OCI-LY3 (cell line): ENCODE measurements around the gene CCM2L.

Experiments used
- H2AFZ ChIP-seq: fragments of 200-600, 300-600 bp; shearing (Covaris generic); 2 replicates; pipeline ENCODE4 v1.6.0; 2014; ENCODE audit warnings: antibody characterized with exemption, low read depth, low read length
- H3K27ac ChIP-seq: fragments of 200-600, 300-600 bp; sonication (generic); 2 replicates; pipeline ENCODE4 v1.5.1; 2014; ENCODE audit warnings: mild to moderate bottlenecking, low read length, moderate library complexity, mixed read lengths
- H3K27me3 ChIP-seq: fragments of 200-600, 300-600 bp; sonication (generic); 2 replicates; pipeline ENCODE4 v1.6.1; 2014; ENCODE audit warnings: low read depth, low read length, mixed read lengths
- H3K36me3 ChIP-seq: fragments of 200-600, 300-600 bp; sonication (generic); replicated peaks from 2 replicates; pipeline ENCODE3; 2014; ENCODE audit warnings: low read depth, low read length, mixed read lengths
- H3K4me1 ChIP-seq: fragments of 300-600, 200-600 bp; sonication (generic); 2 replicates; pipeline ENCODE4 v1.6.1; 2014; ENCODE audit warnings: low read length, mixed read lengths
- H3K4me2 ChIP-seq: fragments of 200-600, 300-600 bp; sonication (generic); 2 replicates; pipeline ENCODE4 v1.6.1; 2014; ENCODE audit warnings: low read length, mixed read lengths
- H3K4me3 ChIP-seq: fragments of 300-600, 200-600 bp; sonication (generic); 2 replicates; pipeline ENCODE4 v1.5.1; 2014; ENCODE audit warnings: antibody characterized with exemption, mild to moderate bottlenecking, low read length, moderate library complexity
- H3K79me2 ChIP-seq: fragments of 300-600, 200-600 bp; shearing (Covaris generic); 2 replicates; pipeline ENCODE4 v1.6.1; 2014; ENCODE audit warnings: mild to moderate bottlenecking, low read length, mixed read lengths
- H3K9ac ChIP-seq: fragments of 300-600, 200-600 bp; shearing (Covaris generic); 2 replicates; pipeline ENCODE4 v1.6.0; 2014; ENCODE audit warnings: mild to moderate bottlenecking, low read length, moderate library complexity
- H3K9me3 ChIP-seq: fragments of 200-600, 300-600 bp; shearing (Covaris generic); 2 replicates; pipeline ENCODE4 v1.6.1; 2014; ENCODE audit warnings: low read length, mixed read lengths; ENCODE audit not compliant: insufficient read depth
- H4K20me1 ChIP-seq: fragments of 200-600, 300-600 bp; sonication (generic); 2 replicates; pipeline ENCODE4 v1.6.1; 2016; ENCODE audit warnings: low read length, mixed read lengths; ENCODE audit not compliant: insufficient read depth
- CTCF ChIP-seq: fragments of 200-600, 300-600 bp; sonication (generic); IDR thresholded peaks from 2 replicates; pipeline ENCODE4 v1.5.1; 2014; ENCODE audit warnings: antibody characterized with exemption, low read length, low read depth
- EZH2phosphoT487 ChIP-seq: fragments of 200-600 bp; shearing (Covaris generic); IDR thresholded peaks from 2 replicates; pipeline ENCODE4 v1.6.1; 2018; ENCODE audit warnings: antibody characterized with exemption, mixed run types, low read depth

Gene CCM2L

GRCh38 chr20:32036716-32037485, 26.7 kb downstream of the CCM2L start:
- no peak for TF ChIP-seq EZH2phosphoT487
- TF ChIP-seq CTCF, result no peak
- Histone ChIP-seq H3K79me2 (peaks cover 13% of the 10 kb centered on the region), H3K4me1 (peaks cover 98% of the 10 kb centered on the region), H2AFZ (no peak overlapping the region), H3K9ac (peak overlapping the region; percentile 86), H3K27me3 (no peaks in the 10 kb centered on the region), H4K20me1 (no peaks in the 10 kb centered on the region), H3K27ac (peak overlapping the region; percentile 94), H3K36me3 (peaks cover 16% of the 10 kb centered on the region), H3K4me2 (peak overlapping the region; percentile 84), H3K9me3 (peaks cover 16% of the 10 kb centered on the region; the same call in 1 of the 2 replicates), H3K4me3 (peak overlapping the region; percentile 34; the same call in 1 of the 2 replicates)

- Histone ChIP-seq H3K4me3 (no peak overlapping the region), H3K4me2 (peak overlapping the region; percentile 2; the same call in 1 of the 2 replicates), H3K36me3 (peaks cover 16% of the 10 kb centered on the region), H3K27me3 (no peaks in the 10 kb centered on the region), H3K9ac (peak overlapping the region; percentile 2; the same call in 1 of the 2 replicates), H3K4me1 (peaks cover 98% of the 10 kb centered on the region), H3K27ac (peak overlapping the region; percentile 94), H3K79me2 (peaks cover 17% of the 10 kb centered on the region), H2AFZ (no peak overlapping the region), H4K20me1 (no peaks in the 10 kb centered on the region), H3K9me3 (peaks cover 16% of the 10 kb centered on the region; the same call in 1 of the 2 replicates)
- no peak for TF ChIP-seq CTCF
- no peak for TF ChIP-seq EZH2phosphoT487
These were observed 27.7 kb downstream of the CCM2L start for GRCh38 chr20:32037929-32038328.

- H2AFZ ChIP-seq, result no peak overlapping the region
- H3K4me3 ChIP-seq, result peak overlapping the region; percentile 61
- peak overlapping the region; percentile 74 for H3K9ac ChIP-seq
- peaks cover 16% of the 10 kb centered on the region; the same call in 1 of the 2 replicates for H3K9me3 ChIP-seq
- peak overlapping the region; percentile 94 for H3K27ac ChIP-seq
- H3K4me1 ChIP-seq, result peaks cover 81% of the 10 kb centered on the region
- peaks cover 22% of the 10 kb centered on the region for H3K36me3 ChIP-seq
- peaks cover 17% of the 10 kb centered on the region for H3K79me2 ChIP-seq
- H4K20me1 ChIP-seq, result no peaks in the 10 kb centered on the region
- TF ChIP-seq EZH2phosphoT487 (no peak), CTCF (no peak)
- H3K27me3 ChIP-seq, result no peaks in the 10 kb centered on the region
- peak overlapping the region; percentile 81 for H3K4me2 ChIP-seq
These were observed 30.1 kb downstream of the CCM2L start for GRCh38 chr20:32040142-32040953.

GRCh38 chr20:32045999-32046398, 35.8 kb downstream of the CCM2L start:
- Histone ChIP-seq H4K20me1 (no peaks in the 10 kb centered on the region), H3K4me3 (no peak overlapping the region), H3K9ac (no peak overlapping the region), H2AFZ (no peak overlapping the region), H3K9me3 (no peaks in the 10 kb centered on the region), H3K36me3 (peaks cover 7% of the 10 kb centered on the region), H3K4me1 (peaks cover 39% of the 10 kb centered on the region), H3K79me2 (peaks cover 13% of the 10 kb centered on the region), H3K4me2 (no peak overlapping the region), H3K27me3 (no peaks in the 10 kb centered on the region), H3K27ac (no peak overlapping the region)
- no peak for TF ChIP-seq EZH2phosphoT487
- TF ChIP-seq CTCF, result no peak
